GM21825 (cell line): ENCODE measurements around the gene CUZD1.

Experiments
- ATAC-seq: cut with Tn5 transposase; IDR thresholded peaks from one replicate; pipeline ENCODE4 v1.9.1; 2021; ENCODE audit warnings: mild to moderate bottlenecking, moderate library complexity; ENCODE audit not compliant: unreplicated experiment

The CUZD1 gene

DNA sequence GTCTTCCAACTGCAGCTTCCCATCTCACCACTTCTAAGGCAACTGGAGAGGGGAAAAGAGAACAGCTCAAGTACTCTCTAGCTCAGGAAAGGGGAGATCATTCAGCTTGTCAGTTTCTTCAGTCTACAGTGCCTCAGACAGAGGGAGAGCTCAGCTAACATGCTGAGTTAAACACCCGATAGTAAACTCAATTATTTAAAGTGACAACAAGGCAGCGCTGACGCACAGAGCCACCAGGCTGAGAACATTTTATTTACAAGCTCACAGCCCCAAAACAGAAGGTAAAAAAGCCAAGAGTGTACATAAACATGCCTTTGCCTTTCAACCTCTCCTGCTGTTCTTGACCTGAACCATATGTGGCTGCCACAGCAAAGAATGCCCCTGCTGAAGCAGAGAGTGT lies 10.1 kb upstream of the CUZD1 start:
- no peak for ATAC-seq

DNA sequence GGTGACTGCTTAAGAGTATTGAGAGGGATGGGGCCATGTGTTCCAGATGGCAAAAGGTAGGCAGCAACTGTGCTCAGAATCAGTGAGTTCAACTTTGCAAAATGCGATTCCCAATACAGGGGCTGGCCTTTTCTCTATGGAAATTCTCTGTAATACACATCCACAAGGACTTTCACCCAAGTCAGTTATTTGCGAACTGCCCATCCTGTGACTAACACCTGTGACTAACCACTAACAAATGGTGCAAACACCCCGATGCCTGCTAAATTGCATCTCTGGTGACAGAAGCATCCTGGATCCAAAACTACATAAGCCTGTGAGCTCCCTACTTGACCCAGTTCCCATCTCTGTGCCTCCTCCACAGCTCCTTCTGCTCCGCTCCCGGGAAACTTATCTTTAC lies 9.0 kb upstream of the CUZD1 start:
- no peak for ATAC-seq

DNA sequence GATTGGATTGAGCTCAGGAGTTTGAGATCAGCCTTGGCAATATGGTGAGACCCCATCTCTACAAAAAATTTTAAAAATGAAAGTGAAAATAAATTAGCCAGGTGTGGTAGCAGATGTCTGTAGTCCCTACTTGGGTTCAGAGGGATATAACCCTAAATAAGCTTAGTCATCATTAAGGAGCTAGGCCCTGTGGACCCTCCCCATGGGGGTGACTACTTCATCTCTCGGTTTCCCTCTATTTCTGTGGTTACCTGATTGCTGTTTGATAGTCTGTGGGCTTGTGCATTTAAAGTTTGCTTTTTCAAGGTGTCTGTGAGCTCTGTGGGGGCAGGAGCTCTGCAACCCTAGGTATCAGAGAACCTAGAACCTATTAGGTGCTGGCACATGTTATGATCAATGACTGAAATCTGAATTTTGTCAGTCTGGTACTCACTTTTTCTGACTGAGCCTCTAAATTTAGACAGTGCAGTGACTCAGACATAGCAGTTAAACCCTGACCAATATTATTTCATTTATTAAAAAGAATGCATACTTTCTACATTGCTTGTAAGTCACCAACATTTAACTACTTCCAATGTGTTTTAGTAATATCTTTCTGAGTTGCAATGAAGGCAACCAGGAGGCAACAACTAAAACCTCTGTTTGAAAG lies 8.1 kb upstream of the CUZD1 start:
- no peak for ATAC-seq

DNA sequence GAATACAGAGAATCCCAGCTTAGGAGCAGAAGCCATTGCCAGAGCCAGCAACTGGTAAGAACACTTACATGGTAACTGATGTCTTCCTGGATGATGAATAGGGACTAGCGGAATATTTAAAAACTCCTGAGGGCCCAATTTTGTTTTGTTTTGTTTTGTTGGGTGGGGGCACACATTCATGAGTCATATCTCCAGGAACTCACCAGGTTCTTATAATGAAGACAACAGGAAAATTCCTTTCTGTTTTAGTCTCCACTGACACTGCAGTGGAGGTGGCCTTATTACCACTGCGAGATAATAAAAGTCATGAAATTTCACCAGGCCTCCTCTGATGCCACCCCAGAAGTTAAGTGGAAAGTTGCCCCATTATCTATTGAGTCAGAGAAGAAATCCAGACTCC lies 6.6 kb upstream of the CUZD1 start:
- ATAC-seq, result no peak

DNA sequence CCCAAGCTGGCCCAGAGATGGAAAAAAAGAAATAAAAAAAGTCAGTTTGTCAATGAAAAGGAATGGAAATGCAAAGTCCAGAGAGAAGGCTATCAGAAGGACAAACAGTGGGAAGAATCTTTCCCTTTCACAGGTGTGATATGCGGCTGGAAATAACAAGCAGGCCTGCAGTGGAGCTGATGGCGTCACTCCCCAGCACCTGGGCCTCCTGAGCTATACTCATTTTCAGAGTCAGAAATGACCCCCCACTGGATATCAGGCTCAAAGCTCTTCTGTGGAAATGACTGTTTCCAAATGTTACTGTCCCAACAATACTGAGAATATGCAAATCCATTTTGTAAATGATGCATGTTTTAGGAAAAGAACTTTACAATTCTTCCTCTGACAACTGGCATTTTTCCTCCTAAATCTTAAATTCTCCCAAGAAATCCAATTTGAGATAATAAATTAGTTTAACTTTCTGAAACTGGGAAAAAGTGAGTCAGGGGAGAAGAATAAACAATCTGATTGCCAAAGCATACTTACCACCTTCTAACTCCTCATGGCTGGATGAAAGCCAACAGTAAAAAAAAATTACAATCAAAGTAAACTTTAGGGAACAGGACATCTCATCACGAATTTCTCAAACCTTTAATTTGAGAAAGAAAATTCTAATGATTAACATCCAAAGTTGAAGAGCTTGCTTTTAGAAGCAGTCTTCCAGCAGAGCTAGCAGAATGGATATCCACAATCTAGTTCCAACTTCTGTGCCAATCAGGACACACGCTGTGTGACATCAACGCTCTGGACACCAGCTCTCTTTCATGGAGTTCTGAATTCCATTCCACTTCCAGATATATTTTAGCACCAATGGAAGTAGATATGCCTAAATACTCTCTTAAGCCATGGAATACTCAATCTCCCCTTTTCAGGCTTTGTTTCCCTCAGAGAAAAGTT lies 5.3 kb upstream of the CUZD1 start:
- no peak for ATAC-seq

DNA sequence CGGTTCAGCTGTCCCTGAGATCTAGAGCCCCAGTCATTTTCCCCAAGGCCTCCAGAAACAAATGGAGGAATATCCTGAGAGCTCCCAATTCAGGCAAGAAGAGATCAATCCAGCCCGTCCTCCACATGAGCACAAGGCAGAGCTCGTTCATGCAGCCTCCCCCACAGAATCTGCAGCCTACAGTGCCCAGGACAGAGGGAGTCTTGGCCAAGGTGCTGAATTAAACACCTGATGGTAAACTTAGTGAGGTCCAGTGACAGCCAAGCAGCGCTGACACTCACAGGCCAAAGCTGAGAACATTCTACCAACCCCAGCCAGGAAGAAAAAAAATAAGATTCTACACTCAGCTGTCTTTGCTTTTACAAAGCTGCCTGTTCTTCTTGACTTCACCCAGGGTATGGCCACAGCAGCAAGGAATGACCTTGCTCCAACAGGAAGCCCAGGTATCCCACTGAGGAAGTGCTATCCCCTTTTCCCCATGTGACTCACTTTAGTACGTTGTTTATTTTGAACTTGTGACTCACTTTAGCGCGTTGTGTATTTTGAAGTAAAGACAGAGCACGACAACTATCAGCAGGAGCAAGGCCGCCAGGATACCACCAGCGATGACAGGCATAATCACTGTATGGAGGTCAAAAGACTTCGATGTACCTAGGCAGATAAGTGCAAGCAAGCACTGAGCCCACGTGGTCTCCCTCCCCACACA lies 4.4 kb upstream of the CUZD1 start:
- no peak for ATAC-seq

DNA sequence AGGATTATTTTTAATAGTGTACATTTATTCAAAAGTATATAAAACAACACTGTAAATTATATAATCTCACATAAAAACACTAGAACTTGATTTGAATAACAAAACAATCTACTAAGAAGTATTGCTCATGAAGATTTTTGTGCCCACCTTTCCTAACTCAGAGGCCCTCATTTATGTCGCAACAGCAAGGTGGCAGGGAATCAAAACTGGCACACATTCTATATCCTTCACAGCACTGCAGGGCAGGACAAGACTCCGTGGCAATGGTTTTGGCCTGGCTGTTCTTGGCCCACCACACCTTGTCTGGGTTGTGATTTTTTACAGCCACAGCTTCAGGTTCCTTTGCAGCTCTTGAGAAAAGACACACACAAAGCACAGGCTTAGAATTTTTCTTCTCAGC lies 3.4 kb upstream of the CUZD1 start:
- ATAC-seq, result no peak

DNA sequence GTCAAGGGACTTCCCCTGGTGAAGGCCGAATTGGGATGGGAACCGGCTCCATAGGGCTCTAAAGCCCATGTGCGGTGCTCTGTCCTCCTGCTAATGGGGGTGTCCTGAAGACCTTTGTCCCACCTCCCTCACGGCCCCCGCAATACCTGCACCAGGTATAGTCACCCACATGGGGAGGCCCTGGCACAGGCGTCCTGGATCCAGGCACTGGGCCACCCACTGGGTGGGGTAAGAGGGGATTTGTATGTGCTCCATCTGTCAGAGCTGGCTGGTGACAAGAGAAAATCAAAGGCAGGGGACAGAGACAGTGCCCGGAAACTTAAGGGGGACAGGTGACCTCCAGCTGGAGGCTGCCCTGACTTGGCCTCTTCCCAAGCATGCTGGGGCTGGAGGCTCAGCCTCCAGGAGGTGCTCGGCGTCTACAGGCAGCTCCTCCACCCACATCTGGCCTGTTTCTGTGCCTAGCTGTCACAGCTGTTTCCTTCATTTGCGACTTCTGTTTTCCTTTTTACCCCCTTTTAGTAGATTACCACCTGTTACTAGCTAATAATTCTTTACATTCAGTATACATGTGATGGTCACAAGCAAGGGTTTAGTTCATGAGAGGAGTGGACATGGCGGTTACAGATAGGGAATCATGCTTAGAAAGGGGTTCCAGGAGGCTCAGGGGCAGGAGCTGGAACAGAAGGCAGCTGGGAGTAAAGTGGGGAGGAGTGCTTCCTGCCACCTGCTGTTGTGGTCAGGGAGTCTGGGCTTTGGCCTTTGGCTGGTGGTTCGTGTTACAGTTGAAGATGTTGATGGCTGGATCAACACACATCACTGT lies 2.3 kb upstream of the CUZD1 start:
- no peak for ATAC-seq

DNA sequence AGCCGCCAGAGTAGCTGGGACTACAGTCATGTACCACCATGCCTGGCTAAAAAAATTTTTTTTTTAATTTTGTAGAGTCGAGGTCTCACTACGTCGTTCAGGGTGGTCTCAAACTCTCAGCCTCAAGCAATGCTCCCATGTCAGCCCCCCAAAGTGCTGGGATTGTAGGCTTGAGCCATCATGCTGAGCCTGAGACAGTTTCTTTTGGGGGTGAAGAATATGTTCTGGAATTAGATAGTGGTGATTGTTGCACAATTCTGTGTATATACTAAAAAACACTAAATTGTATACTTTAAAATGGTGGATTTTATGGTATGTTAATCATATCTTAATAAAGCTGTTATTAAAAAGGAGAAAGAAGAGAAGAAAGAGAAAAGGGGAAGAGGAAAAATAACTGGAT lies 1.5 kb downstream of the CUZD1 start:
- ATAC-seq, result no peak

DNA sequence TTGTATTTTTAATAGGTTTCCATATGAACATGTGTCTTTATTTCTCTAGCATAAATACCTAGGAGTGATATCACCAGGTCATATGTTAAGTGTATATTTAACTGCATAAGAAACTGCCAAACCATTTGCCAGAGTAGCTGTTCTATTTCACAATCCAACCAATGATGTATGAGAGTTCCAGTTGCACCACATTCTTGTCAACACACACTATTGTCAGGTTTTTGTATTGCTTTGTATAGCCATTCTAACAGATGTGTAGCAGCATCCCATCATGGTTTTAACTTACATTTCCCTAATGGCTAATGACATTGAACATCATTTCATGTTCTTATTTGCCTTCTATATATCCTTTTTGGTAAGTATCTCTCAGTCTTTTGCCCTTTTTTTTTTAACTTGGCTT lies 4.1 kb downstream of the CUZD1 start:
- ATAC-seq, result no peak

DNA sequence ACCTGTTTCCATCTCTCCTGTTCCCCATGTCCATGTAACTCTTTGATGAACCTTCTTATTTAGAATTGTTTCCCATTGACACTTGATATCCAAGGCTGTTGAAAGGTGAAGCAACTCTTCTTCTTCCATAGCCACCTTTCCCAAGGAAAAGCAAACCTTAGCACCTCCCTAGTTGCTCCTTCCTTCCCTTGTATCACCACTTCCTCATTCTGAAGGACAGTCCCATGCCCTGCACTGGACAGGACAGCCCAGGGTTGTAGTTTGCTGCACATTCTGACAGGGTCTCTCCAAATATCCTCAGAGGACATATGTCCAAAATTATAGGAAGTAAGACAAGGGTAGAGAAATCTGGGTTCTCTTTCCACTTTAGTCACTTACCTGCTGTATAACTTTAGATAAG lies 6.2 kb downstream of the CUZD1 start:
- ATAC-seq, result no peak

DNA sequence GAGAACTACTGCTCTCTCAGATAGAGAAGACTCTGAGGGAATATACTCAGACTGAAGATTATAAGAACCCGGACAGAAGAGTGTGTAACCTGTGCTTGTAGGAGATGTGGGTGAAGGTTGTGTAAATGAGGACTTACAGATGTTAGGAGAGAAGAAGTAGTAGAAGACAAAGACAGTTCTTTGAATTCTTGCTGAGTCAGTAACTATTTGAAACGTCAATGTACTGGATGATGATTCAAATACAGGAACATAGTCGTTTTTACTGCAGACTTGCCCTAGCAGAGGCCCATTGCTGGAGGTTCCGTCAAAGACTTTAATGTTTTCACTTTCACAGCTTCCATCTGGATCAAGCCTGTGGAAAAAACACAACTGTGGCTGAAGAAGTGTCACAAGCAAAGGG lies 6.8 kb downstream of the CUZD1 start:
- ATAC-seq, result no peak

DNA sequence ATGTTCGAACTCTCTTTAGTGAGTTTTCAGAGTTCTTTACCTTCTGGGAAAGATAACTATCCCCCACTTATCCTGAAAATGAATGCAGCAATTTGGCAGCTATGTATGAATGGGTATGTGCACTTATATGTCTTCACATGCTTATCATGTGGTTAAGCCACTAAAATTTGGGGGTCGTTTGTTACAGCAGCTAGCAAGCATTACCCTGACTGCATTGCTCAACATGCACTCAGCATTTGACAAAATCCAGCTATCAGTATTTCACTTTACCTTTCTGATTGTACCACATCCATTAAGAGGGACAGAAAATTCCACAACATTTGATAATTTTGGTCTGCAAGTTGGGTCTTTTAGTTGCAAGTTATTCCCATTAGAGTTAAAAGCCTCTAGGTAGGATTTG lies 9.7 kb downstream of the CUZD1 start:
- ATAC-seq, result no peak

DNA sequence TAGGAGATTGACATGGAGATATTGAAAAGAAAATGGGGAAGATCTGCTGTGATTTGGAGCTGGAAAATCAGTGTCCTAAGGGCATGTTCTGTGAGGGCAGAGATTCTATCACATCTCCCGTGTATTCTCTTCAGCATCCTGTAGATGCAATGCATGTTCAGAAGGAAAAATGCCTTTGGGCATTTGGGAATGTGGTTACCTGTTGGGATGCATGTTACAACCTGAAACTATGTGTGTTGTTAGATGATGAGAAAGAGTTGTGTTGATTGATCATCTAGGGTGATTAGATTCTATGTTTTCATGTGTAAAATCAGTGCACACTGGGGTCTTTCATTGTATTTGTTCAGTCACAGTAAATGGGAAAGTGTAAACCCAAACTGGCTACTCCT lies 14.7 kb downstream of the CUZD1 start:
- ATAC-seq, result no peak

DNA sequence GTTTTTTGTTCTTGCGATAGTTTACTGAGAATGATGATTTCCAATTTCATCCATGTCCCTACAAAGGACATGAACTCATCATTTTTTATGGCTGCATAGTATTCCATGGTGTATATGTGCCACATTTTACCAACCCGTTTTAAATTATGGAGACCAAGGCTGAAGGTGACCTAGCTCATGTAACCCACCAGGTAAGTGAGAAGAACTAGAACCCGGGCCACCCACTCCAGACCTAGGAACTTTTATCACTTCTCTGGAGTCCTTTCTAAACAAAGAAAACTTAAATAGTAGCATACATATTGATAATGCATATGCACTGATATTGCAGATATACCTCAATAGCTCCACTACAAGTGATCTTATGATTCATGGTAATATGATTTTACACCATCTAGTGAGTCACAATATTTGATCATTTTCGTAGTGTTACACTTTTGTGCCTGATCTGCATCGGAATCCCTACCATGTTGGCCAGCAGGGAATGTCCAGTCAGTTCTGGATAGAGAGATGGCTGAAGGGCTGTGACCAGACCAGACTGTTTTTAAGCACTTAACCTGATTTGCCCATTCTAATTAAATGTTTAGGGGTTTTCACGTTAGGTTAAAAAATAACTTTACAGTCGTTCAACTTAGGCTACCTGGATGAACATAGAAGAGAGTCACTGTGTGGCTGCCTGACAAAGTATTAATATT lies 15.2 kb downstream of the CUZD1 start:
- ATAC-seq, result no peak

DNA sequence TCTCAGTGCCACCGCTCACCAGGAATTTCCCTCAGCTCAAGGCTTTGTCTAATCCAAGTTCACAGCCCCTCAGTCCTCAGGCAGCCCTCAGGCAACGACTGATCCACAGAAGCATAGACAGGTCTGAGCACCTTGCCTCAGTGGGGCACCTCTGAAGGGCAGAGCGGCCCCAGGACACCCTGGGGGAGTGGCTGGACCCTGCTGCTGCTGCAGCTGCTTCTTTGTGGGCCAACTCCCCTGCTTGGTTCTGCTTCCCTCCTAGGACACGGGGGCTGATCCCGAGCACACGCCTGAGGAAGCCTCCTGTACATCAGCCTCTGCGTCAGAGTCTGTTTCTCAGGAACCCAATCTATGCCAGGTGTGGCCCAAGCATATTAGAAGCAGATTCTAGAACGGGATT lies 16.2 kb downstream of the CUZD1 start:
- ATAC-seq, result no peak

DNA sequence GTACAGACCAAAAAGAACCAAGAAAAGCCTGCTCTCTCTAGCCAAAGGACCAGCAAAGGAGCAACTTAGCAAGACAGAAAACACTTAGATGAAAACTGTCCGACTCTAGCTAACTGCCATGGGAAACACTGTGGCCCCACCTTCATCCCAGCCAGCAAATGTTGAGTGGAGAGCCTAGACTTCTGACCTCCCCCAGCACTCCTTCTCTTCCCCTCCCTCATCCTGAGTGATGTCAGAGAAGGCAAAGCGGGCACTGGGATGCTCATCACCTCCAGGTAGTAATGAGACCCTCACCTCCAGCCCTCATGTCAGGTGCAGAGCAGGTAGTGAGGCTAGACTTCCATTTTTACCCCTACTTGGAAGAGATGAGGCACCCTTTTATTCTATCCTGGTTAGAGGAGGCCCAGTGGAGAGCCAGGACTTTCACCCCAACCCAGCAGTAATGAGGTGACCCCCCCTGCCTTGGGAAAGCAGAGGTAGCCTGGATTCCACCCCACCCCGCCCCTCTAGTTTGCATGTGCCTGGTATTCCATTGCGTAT lies 16.9 kb downstream of the CUZD1 start:
- ATAC-seq, result no peak

DNA sequence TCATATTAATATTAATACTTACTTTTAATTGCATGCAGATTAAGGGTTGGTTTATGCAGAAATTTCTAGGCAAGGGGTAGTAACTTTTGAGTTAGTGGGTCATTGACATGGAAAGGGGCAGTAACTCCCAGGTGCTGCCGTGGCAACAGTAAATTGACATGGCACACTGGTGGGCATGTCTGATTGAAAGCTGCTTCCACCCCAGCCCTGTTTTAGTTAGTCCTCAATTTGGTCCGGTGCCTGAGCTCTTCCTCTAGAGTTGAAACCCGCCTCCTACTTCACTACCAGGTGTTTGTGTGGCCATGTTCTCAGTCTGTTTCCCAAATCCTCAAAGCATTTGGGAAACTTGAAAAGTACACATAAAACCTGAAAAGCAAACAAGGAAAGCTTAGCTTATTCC lies 18.4 kb downstream of the CUZD1 start:
- ATAC-seq, result no peak

DNA sequence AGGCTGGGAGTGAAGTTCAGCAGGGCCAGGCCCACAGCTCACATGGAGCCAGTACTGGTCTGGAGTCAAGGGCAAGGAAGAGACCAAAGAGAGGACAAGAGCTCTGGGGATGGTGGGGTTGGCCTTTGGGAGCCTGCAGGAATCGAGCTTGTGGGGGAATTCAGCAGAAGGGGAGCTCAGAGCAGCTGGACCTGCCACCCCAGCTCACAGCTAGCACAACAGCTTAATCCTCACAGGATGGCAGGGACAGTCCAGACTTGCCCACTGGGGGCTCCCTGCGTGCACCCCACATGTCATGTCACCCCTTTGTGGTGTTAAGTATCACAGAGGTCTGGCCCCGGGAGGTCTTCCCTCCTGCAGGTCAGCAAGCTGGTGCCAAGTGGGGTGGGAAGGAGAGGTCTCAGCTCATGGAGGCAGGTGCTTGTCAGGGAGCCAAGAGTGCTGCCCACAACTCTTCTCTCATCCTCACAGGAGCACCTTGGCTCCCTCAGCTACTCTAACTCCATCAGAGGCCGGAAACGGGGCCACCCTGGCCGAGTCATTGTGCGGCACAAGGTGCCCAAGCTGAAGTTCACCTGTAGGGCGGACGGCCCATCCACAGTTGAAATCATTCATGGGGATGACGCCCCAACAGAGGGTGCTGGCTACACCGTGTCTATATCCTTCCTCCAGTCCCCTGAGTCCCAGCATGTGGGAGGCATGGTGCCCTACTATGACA lies 22.5 kb downstream of the CUZD1 start:
- ATAC-seq, result no peak

DNA sequence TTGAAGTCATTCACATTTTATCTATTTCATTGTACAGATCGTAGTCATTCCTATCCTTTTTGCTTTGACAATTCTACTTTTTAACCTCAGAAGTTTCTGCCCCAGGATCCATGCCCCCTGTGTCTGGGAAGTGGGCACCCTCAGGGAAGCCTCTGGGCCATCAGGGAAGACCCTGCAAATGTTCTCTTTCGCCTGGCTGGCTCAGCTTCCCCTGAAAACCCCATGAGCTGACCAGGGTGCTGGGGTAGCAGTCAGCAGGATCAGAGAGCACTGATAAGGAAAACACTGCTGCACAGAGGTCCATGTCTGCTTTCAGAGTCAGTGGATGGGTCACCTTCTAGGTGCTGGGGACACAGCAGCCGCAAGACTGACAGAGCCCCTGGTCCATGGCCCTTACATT lies 23.8 kb downstream of the CUZD1 start:
- no peak for ATAC-seq
